SK-N-SH (cell line): ENCODE measurements around the gene DGCR2. TPM values are rescaled to one million over a fixed set of nuclear protein-coding genes. Genes with fewer than 3 reads are reported as not detected.

ENCODE experiments used
- CTCF ChIA-PET: fragments of 300-600, 350-600 bp; formaldehyde crosslinking; extraction: SDS; loops from one replicate; lab custom pipeline; 2021; lab: Yijun Ruan, JAX
- POLR2A ChIA-PET: fragments of 350-600 bp; sonication (Branson Sonifier 250); formaldehyde crosslinking; extraction: SDS; loops from one replicate; lab custom pipeline; 2020; ENCODE audit warnings: antibody characterized with exemption, inconsistent platforms; lab: Yijun Ruan, JAX
- DNase-seq: peaks from one replicate; pipeline ENCODE4 v3.0.0; 2012
- H2AFZ ChIP-seq: fragments of 200-600 bp; sonication (generic); 2 replicates; pipeline ENCODE4 v1.8.1; 2016; ENCODE audit warnings: antibody characterized with exemption, mild to moderate bottlenecking, low read depth
- H3F3A ChIP-seq: fragments of 200-600 bp; sonication (generic); replicated peaks from 2 replicates; pipeline ENCODE3; 2016; ENCODE audit warnings: antibody characterized with exemption, mild to moderate bottlenecking; ENCODE audit not compliant: insufficient read depth
- H3K27ac ChIP-seq, 2 experiments: fragments of 200-500 bp in 1 of 2; fragments of 200-600 bp in 1 of 2; sonication (Bioruptor generic) in 1 of 2; sonication (generic), shearing (Covaris generic) in 1 of 2; 2 replicates each; pipeline versions ENCODE4 v1.5.1 to v1.6.1; 2014 to 2016; ENCODE audit warnings: low read depth in 2 of 2, inconsistent platforms in 1 of 2, low read length in 1 of 2, mild to moderate bottlenecking in 1 of 2, mixed read lengths in 1 of 2
- H3K27me3 ChIP-seq: fragments of 200-600 bp; sonication (generic), shearing (Covaris generic); 2 replicates; pipeline ENCODE4 v1.6.1; 2016; ENCODE audit warnings: mixed run types; ENCODE audit not compliant: insufficient read depth
- H3K36me3 ChIP-seq, 2 experiments: fragments of 200-500 bp in 1 of 2; fragments of 200-600 bp in 1 of 2; sonication (Bioruptor generic) in 1 of 2; sonication (generic) in 1 of 2; replicated peaks in 1 of 2; 2 replicates each; pipeline versions ENCODE3 to v1.5.1; 2014 to 2016; ENCODE audit warnings: low read length in 1 of 2, mild to moderate bottlenecking in 1 of 2; ENCODE audit not compliant: insufficient read depth in 2 of 2, control insufficient read depth in 1 of 2
- H3K4me1 ChIP-seq, 2 experiments: fragments of 200-500 bp in 1 of 2; fragments of 200-600 bp in 1 of 2; sonication (Bioruptor generic) in 1 of 2; sonication (generic), shearing (Covaris generic) in 1 of 2; 2 replicates each; pipeline versions ENCODE4 v1.5.1 to v1.6.1; 2014 to 2016; ENCODE audit warnings: low read depth in 1 of 2, low read length in 1 of 2, mixed run types in 1 of 2; ENCODE audit not compliant: insufficient read depth in 2 of 2, control insufficient read depth in 1 of 2
- H3K4me2 ChIP-seq: fragments of 200-600 bp; sonication (generic), shearing (Covaris generic); 2 replicates; pipeline ENCODE4 v1.6.1; 2017; ENCODE audit warnings: mixed run types
- H3K4me3 ChIP-seq, 2 experiments: fragments of 200-500 bp in 1 of 2; fragments of 200-600 bp in 1 of 2; sonication (Bioruptor generic) in 1 of 2; sonication (generic), shearing (Covaris generic) in 1 of 2; 2 replicates each; pipeline versions ENCODE4 v1.5.1 to v1.8.1; 2014 to 2016; ENCODE audit warnings: low read depth in 2 of 2, inconsistent platforms in 1 of 2, low read length in 1 of 2, mild to moderate bottlenecking in 1 of 2, mixed read lengths in 1 of 2, moderate library complexity in 1 of 2
- H3K79me2 ChIP-seq: fragments of 200-600 bp; sonication (generic); 2 replicates; pipeline ENCODE4 v1.8.1; 2017; ENCODE audit warnings: mild to moderate bottlenecking; ENCODE audit not compliant: insufficient read depth
- H3K9ac ChIP-seq: fragments of 200-600 bp; sonication (generic); 2 replicates; pipeline ENCODE4 v1.6.1; 2017; ENCODE audit warnings: mixed run types
- H3K9me2 ChIP-seq: fragments of 200-600 bp; sonication (generic); 2 replicates; pipeline ENCODE4 v1.6.1; 2017; ENCODE audit warnings: mixed run types
- H3K9me3 ChIP-seq: fragments of 200-600 bp; sonication (generic); 2 replicates; pipeline ENCODE4 v1.6.1; 2017; ENCODE audit warnings: mixed run types, mild to moderate bottlenecking, moderate library complexity
- H4K20me1 ChIP-seq: fragments of 200-600 bp; sonication (generic); 2 replicates; pipeline ENCODE4 v1.6.1; 2017; ENCODE audit warnings: mild to moderate bottlenecking, mixed run types; ENCODE audit not compliant: insufficient read depth
- CHD2 ChIP-seq: fragments of 150-350 bp; IDR thresholded peaks from 2 replicates; pipeline ENCODE4 v1.6.1; 2018; ENCODE audit warnings: low read length; ENCODE audit not compliant: partially characterized antibody
- ELF1 ChIP-seq: IDR thresholded peaks from 2 replicates; pipeline ENCODE4 v1.4.0; 2012
- EP300 ChIP-seq, 2 experiments: IDR thresholded peaks; 2 replicates each; pipeline versions ENCODE4 v1.4.0 to v1.6.1; 2012; ENCODE audit warnings: borderline replicate concordance in 1 of 2, low read depth in 1 of 2, low read length in 1 of 2
- FOSL2 ChIP-seq: IDR thresholded peaks from 2 replicates; pipeline ENCODE4 v1.4.0; 2012; ENCODE audit warnings: low read depth, mild to moderate bottlenecking, moderate library complexity, borderline replicate concordance
- FOXJ3 ChIP-seq: sonication (generic); formaldehyde crosslinking; IDR thresholded peaks from 2 replicates; pipeline ENCODE4 v1.5.1; 2020; ENCODE audit warnings: mild to moderate bottlenecking, missing genetic modification reagents
- GABPA ChIP-seq: IDR thresholded peaks from 2 replicates; pipeline ENCODE4 v1.4.0; 2012; ENCODE audit warnings: low read depth, mild to moderate bottlenecking
- GATA2 ChIP-seq: sonication (generic); formaldehyde crosslinking; IDR thresholded peaks from 2 replicates; pipeline ENCODE4 v1.5.0; 2020; ENCODE audit warnings: mild to moderate bottlenecking, missing genetic modification reagents
- MAX ChIP-seq: IDR thresholded peaks from 2 replicates; pipeline ENCODE4 v1.4.0; 2012; ENCODE audit warnings: low read depth
- MEF2A ChIP-seq: IDR thresholded peaks from 2 replicates; pipeline ENCODE4 v1.4.0; 2012; ENCODE audit warnings: low read depth, borderline replicate concordance
- MXI1 ChIP-seq: IDR thresholded peaks from 2 replicates; pipeline ENCODE4 v1.6.1; 2012; ENCODE audit warnings: mild to moderate bottlenecking, low read depth, low read length, improper control_type of control experiment
- NFIC ChIP-seq: IDR thresholded peaks from 2 replicates; pipeline ENCODE4 v1.4.0; 2012; ENCODE audit warnings: borderline replicate concordance
- PBX3 ChIP-seq: IDR thresholded peaks from 2 replicates; pipeline ENCODE4; 2012
- POLR2AphosphoS5 ChIP-seq: IDR thresholded peaks from 2 replicates; pipeline ENCODE4 v1.6.1; 2012; ENCODE audit warnings: low read depth, low read length
- RAD21 ChIP-seq: IDR thresholded peaks from 2 replicates; pipeline ENCODE4 v1.6.1; 2012; ENCODE audit warnings: mild to moderate bottlenecking, low read length
- RFX5 ChIP-seq: IDR thresholded peaks from 2 replicates; pipeline ENCODE4 v1.6.1; 2012; ENCODE audit warnings: mild to moderate bottlenecking, improper control_type of control experiment, low read length
- RXRA ChIP-seq: IDR thresholded peaks from 2 replicates; pipeline ENCODE4 v1.4.0; 2012; ENCODE audit warnings: low read depth, mild to moderate bottlenecking, borderline replicate concordance
- SIN3A ChIP-seq: IDR thresholded peaks from 2 replicates; pipeline ENCODE4 v1.6.1; 2012; ENCODE audit warnings: low read depth, mild to moderate bottlenecking, low read length, moderate library complexity, borderline replicate concordance
- SMC3 ChIP-seq: IDR thresholded peaks from 2 replicates; pipeline ENCODE4 v1.6.1; 2012; ENCODE audit warnings: low read depth, low read length, improper control_type of control experiment
- USF1 ChIP-seq: IDR thresholded peaks from 2 replicates; pipeline ENCODE4 v1.4.0; 2012; ENCODE audit warnings: low read depth, borderline replicate concordance
- USF2 ChIP-seq: fragments of 150-350 bp; IDR thresholded peaks from 2 replicates; pipeline ENCODE4 v1.6.1; 2017; ENCODE audit warnings: antibody characterized with exemption, low read length, low read depth, borderline replicate concordance
- YY1 ChIP-seq: IDR thresholded peaks from 2 replicates; pipeline ENCODE4 v1.4.0; 2012; ENCODE audit warnings: low read depth, mild to moderate bottlenecking
- WGBS: methylation state at CpG from one replicate; pipeline ENCODE4 v1.1.6; 2017; ENCODE audit warnings: low lambda C conversion rate; 5-methylcytosine and 5-hydroxymethylcytosine counted together
- polyA plus RNA-seq, 3 experiments: library from polyadenylated mRNA; depleted of rRNA; stranded (reverse); fragments of >200 nt; gene quantifications; 2 replicates each; pipeline ENCODE4 v1.2.3, GENCODE V29; 2012

The DGCR2 gene
- polyA plus RNA-seq, 1 of the 3 experiments (the other 2 are of a cell fraction): 30.4 TPM

GRCh38 chr22:19005905-19006304 is 116.3 kb downstream of the DGCR2 start:
- H3K9ac ChIP-seq: no peak overlapping the region
- 77% methylated on average over 3 of the region's 3 CpGs for WGBS
- no peak overlapping the region for H3K4me2 ChIP-seq
- no peak for TF ChIP-seq GATA2
- no peak for TF ChIP-seq CHD2
- no peak for TF ChIP-seq EP300 (IDR thresholded peaks at IDR 0.05; ENCODE audit: borderline replicate concordance in 1 of 2, low read depth in 1 of 2, low read length in 1 of 2)
- TF ChIP-seq YY1: no peak
- TF ChIP-seq ELF1: no peak
- no peak for TF ChIP-seq RXRA
- no peak for TF ChIP-seq RAD21
- TF ChIP-seq USF2: no peak
- TF ChIP-seq MAX: no peak
- TF ChIP-seq FOXJ3: no peak
- no peak for TF ChIP-seq MXI1
- TF ChIP-seq PBX3: no peak
- TF ChIP-seq GABPA: no peak
- no peak for TF ChIP-seq MEF2A
- no peak for TF ChIP-seq USF1
- TF ChIP-seq RFX5: no peak
- no peak for TF ChIP-seq FOSL2
- no peak for TF ChIP-seq SMC3
- H3K4me3 ChIP-seq: no peak overlapping the region
- H3K27me3 ChIP-seq: peaks cover 10% of the 10 kb centered on the region; the same call in 1 of the 2 replicates
- H3F3A ChIP-seq: no peaks in the 10 kb centered on the region
- ChIA-PET POLR2A (no interaction called here), CTCF (no interaction called here)
- no peak overlapping the region for H3K27ac ChIP-seq
- DNase-seq: no peak
- no peaks in the 10 kb centered on the region for H3K36me3 ChIP-seq
- H4K20me1 ChIP-seq: no peaks in the 10 kb centered on the region
- H3K79me2 ChIP-seq: no peaks in the 10 kb centered on the region
- no peaks in the 10 kb centered on the region for H3K9me3 ChIP-seq
- H2AFZ ChIP-seq: no peak overlapping the region
- H3K4me1 ChIP-seq: no peaks in the 10 kb centered on the region; a peak in 2 of 4 replicates
- H3K9me2 ChIP-seq: no peaks in the 10 kb centered on the region

- H3K27ac ChIP-seq: no peak overlapping the region
- 49% methylated on average over 4 of the region's 4 CpGs for WGBS
- ChIA-PET POLR2A (no interaction called here), CTCF (no interaction called here)
- TF ChIP-seq GATA2: no peak
- no peak for TF ChIP-seq EP300 (IDR thresholded peaks at IDR 0.05; ENCODE audit: borderline replicate concordance in 1 of 2, low read depth in 1 of 2, low read length in 1 of 2)
- TF ChIP-seq YY1: no peak
- TF ChIP-seq RFX5: no peak
- no peak for TF ChIP-seq SIN3A
- no peak for TF ChIP-seq RAD21
- TF ChIP-seq MEF2A: no peak
- no peak for TF ChIP-seq NFIC
- TF ChIP-seq POLR2AphosphoS5: no peak
- H3K4me1 ChIP-seq: no peaks in the 10 kb centered on the region; a peak in 2 of 4 replicates
- no peaks in the 10 kb centered on the region for H3F3A ChIP-seq
- no peaks in the 10 kb centered on the region for H4K20me1 ChIP-seq
- no peaks in the 10 kb centered on the region for H3K79me2 ChIP-seq
- H3K9me3 ChIP-seq: no peaks in the 10 kb centered on the region
- DNase-seq: no peak
- peaks cover 10% of the 10 kb centered on the region; the same call in 1 of the 2 replicates for H3K27me3 ChIP-seq
- no peak overlapping the region for H3K4me2 ChIP-seq
- no peaks in the 10 kb centered on the region for H3K36me3 ChIP-seq
- H2AFZ ChIP-seq: no peak overlapping the region
- H3K4me3 ChIP-seq: no peak overlapping the region
- H3K9ac ChIP-seq: no peak overlapping the region
- H3K9me2 ChIP-seq: no peaks in the 10 kb centered on the region
Observed at GRCh38 chr22:19004471-19004870, 117.7 kb downstream of the DGCR2 start.
